K562 (cell line): ENCODE data around the gene KRT5. TPM values are rescaled to one million over a fixed set of nuclear protein-coding genes. Genes with fewer than 3 reads are reported as not detected.
A peak's percentile ranks its signal among the peaks of the same experiment; 100 is the strongest.

Source experiments
- ATAC-seq: fragments of 200-7000 bp; cut with Tn5 transposase; 3 replicates; pipeline ENCODE4 v1.9.1; 2020; ENCODE audit warnings: moderate library complexity
- BruUV-seq: library from RNA; stranded (reverse); fragments of 400-500 nt; replicated peaks from 2 replicates; lab custom pipeline; 2021; lab: Mats Ljungman, UMichigan
- CTCF ChIA-PET: fragments of 300-600 bp; formaldehyde crosslinking; extraction: SDS; loops from one replicate; lab custom pipeline; 2021; ENCODE audit warnings: low intra/inter-chr PET ratio; lab: Yijun Ruan, JAX
- POLR2A ChIA-PET: fragments of 300-600, 350-650 bp; sonication (Branson Sonifier 250); formaldehyde crosslinking; extraction: SDS; loops from one replicate; lab custom pipeline; 2021; ENCODE audit warnings: antibody characterized with exemption, inconsistent platforms; lab: Yijun Ruan, JAX
- DNase-seq, 4 experiments: peaks; one replicate each; pipeline versions ENCODE4 v3.0.0 to v3.0.0-alpha.2; 2011 to 2018; ENCODE audit warnings: low spot score in 3 of 4, mixed read lengths in 3 of 4; ENCODE audit errors: extremely low read depth in 1 of 4
- FAIRE-seq: peaks from 2 replicates; lab custom pipeline; 2011; peaks lifted over from hg19 to GRCh38; lab: Jason Lieb, UNC
- H2AFZ ChIP-seq: 2 replicates; pipeline ENCODE4 v1.6.0; 2011; ENCODE audit warnings: low read depth, low read length, control low read depth, inconsistent platforms
- H3K27ac ChIP-seq: fragments of 200-600 bp; 3 replicates; pipeline ENCODE4 v1.8.0; 2011; ENCODE audit warnings: low read depth, mild to moderate bottlenecking, control low read depth, inconsistent platforms, low read length, moderate library complexity, mixed read lengths; ENCODE audit errors: extremely low read depth
- H3K27me3 ChIP-seq, 2 experiments: fragments of 300-600 bp in 1 of 2; 2 replicates in 1 of 2; 3 replicates in 1 of 2; pipeline versions ENCODE4 v1.6.0 to v1.8.0; 2011; ENCODE audit warnings: inconsistent platforms in 2 of 2, low read length in 2 of 2, mild to moderate bottlenecking in 1 of 2, mixed read lengths in 1 of 2, moderate library complexity in 1 of 2; ENCODE audit not compliant: control insufficient read depth in 2 of 2, insufficient read depth in 2 of 2
- H3K36me3 ChIP-seq: fragments of 300-600 bp; 3 replicates; pipeline ENCODE4 v1.8.0; 2011; ENCODE audit warnings: mild to moderate bottlenecking, low read length, inconsistent platforms; ENCODE audit not compliant: control insufficient read depth, insufficient read depth
- H3K4me1 ChIP-seq, 2 experiments: fragments of 200-600 bp in 1 of 2; replicated peaks in 1 of 2; 2 replicates in 1 of 2; 3 replicates in 1 of 2; pipeline versions ENCODE4 v1.5.1 to v1.8.0; 2011; ENCODE audit warnings: inconsistent platforms in 2 of 2, low read length in 2 of 2, mild to moderate bottlenecking in 1 of 2, mixed read lengths in 1 of 2, moderate library complexity in 1 of 2; ENCODE audit not compliant: control insufficient read depth in 2 of 2, insufficient read depth in 2 of 2
- H3K4me2 ChIP-seq: 2 replicates; pipeline ENCODE4 v1.6.1; 2011; ENCODE audit warnings: low read length, control low read depth, inconsistent platforms, mixed read lengths; ENCODE audit not compliant: insufficient read depth
- H3K4me3 ChIP-seq: fragments of 200-600 bp; sonication (generic), shearing (Covaris generic); 2 replicates; pipeline ENCODE4 v1.5.1; 2016; ENCODE audit warnings: control low read depth, inconsistent platforms
- H3K79me2 ChIP-seq: fragments of 200-600 bp; 3 replicates; pipeline ENCODE4 v1.8.0; 2011; ENCODE audit warnings: low read length, inconsistent platforms; ENCODE audit not compliant: control insufficient read depth, insufficient read depth
- H3K9ac ChIP-seq, 2 experiments: 2 replicates each; pipeline versions ENCODE4 v1.6.0 to v1.6.1; 2011; ENCODE audit warnings: low read depth in 2 of 2, low read length in 2 of 2, control low read depth in 1 of 2, inconsistent platforms in 1 of 2, mild to moderate bottlenecking in 1 of 2, mixed read lengths in 1 of 2; ENCODE audit not compliant: insufficient read depth in 1 of 2
- H3K9me1 ChIP-seq: one replicate; pipeline ENCODE4 v1.6.0; 2011; ENCODE audit warnings: inconsistent platforms, mild to moderate bottlenecking, low read length, moderate library complexity; ENCODE audit not compliant: control insufficient read depth, insufficient read depth
- H3K9me3 ChIP-seq: replicated peaks from 2 replicates; pipeline ENCODE4 v1.5.1; 2011; ENCODE audit warnings: low read depth, low read length, inconsistent platforms; ENCODE audit not compliant: control insufficient read depth, insufficient read depth
- H4K20me1 ChIP-seq: replicated peaks from 2 replicates; pipeline ENCODE4 v1.6.1; 2011; ENCODE audit warnings: low read length, inconsistent platforms, mixed read lengths; ENCODE audit not compliant: control insufficient read depth, insufficient read depth
- CBFB ChIP-seq: sonication (generic); formaldehyde crosslinking; IDR thresholded peaks from 2 replicates; pipeline ENCODE4 v1.4.0; 2020; ENCODE audit warnings: mild to moderate bottlenecking, missing genetic modification reagents
- DDX20 ChIP-seq: fragments of 450-650 bp; IDR thresholded peaks from 2 replicates; pipeline ENCODE4 v1.6.1; 2016; ENCODE audit warnings: missing genetic modification characterization, low read depth, mild to moderate bottlenecking, missing compliant biosample characterization, moderate library complexity
- HNRNPK ChIP-seq: fragments of 200-400 bp; formaldehyde crosslinking; IDR thresholded peaks from one replicate; pipeline ENCODE4 v1.6.1; 2018; ENCODE audit warnings: mild to moderate bottlenecking, low read depth, low read length; ENCODE audit not compliant: poor library complexity, severe bottlenecking
- NELFE ChIP-seq: IDR thresholded peaks from 2 replicates; pipeline ENCODE4 v1.6.1; 2011; ENCODE audit warnings: mild to moderate bottlenecking; ENCODE audit not compliant: insufficient read depth, insufficient read length
- RAD21 ChIP-seq, 2 experiments: fragments of 250-450 bp in 1 of 2; fragments of 450-650 bp in 1 of 2; sonication (Bioruptor Pico) in 1 of 2; formaldehyde crosslinking in 1 of 2; IDR thresholded peaks in 1 of 2; conservative IDR thresholded peaks in 1 of 2; 2 replicates each; pipeline versions ENCODE4 v1.4.0 to v1.8.0; 2020 to 2022; ENCODE audit warnings: mild to moderate bottlenecking in 2 of 2, moderate library complexity in 1 of 2
- SRSF1 ChIP-seq: fragments of 200-400 bp; formaldehyde crosslinking; IDR thresholded peaks from 2 replicates; pipeline ENCODE4 v1.6.1; 2017; ENCODE audit warnings: mild to moderate bottlenecking, low read depth, low read length, moderate library complexity
- TOE1 ChIP-seq, 2 experiments: fragments of 450-650 bp in 1 of 2; sonication (generic) in 1 of 2; formaldehyde crosslinking in 1 of 2; IDR thresholded peaks; 2 replicates each; pipeline versions ENCODE4 v1.7.1 to v1.8.0; 2016 to 2022; ENCODE audit warnings: borderline replicate concordance in 2 of 2, mild to moderate bottlenecking in 2 of 2, antibody characterized with exemption in 1 of 2, inconsistent platforms in 1 of 2, low read depth in 1 of 2, missing genetic modification reagents in 1 of 2, moderate library complexity in 1 of 2
- ZNF143 ChIP-seq: sonication (generic); formaldehyde crosslinking; IDR thresholded peaks from 2 replicates; pipeline ENCODE4 v1.9.0; 2022; ENCODE audit warnings: mild to moderate bottlenecking, missing genetic modification reagents
- ZNF778 ChIP-seq: fragments of 450-650 bp; formaldehyde crosslinking; IDR thresholded peaks from 2 replicates; pipeline ENCODE4 v1.4.0; 2020; ENCODE audit warnings: mild to moderate bottlenecking, moderate library complexity
- in situ Hi-C: fragments of 300-500 bp; cut with MboI; formaldehyde crosslinking; loops from 4 replicates; pipeline ENCODE4 v1.15.0; 2018; ENCODE audit warnings: inconsistent platforms, mixed read lengths
- intact Hi-C: fragments of 100-400 bp; cut with micrococcal nuclease; formaldehyde crosslinking; loops from 2 replicates; pipeline ENCODE4 v1.14.2; 2022
- polyA plus RNA-seq, 8 experiments: library from polyadenylated mRNA; depleted of rRNA in 4 of 8; stranded (reverse) in 5 of 8; unstranded in 3 of 8; fragments of >200 nt; fragmentation: Nextera tagmentation in 2 of 8; fragmentation: Illumina TruSeq in 1 of 8; extraction: Ambion mirVana in 2 of 8; extraction: Trizol in 1 of 8; gene quantifications; 2 replicates each; pipeline versions ENCODE4 v1.2.1 to v1.2.3, GENCODE V29; 2011 to 2014; ENCODE audit warnings: inconsistent platforms in 1 of 8, missing spikeins in 1 of 8
- total RNA-seq, 7 experiments: library from RNA; depleted of rRNA in 6 of 7; stranded (reverse); fragments of >200 nt in 6 of 7; fragmentation: Illumina TruSeq in 2 of 7; extraction: Trizol in 2 of 7; gene quantifications; 2 replicates each; pipeline versions ENCODE4 v1.2.1 to v1.2.3, GENCODE V29; 2011 to 2021; ENCODE audit warnings: low replicate concordance in 1 of 7
- TF ChIP-seq, protein P1 (sequence below), 2 experiments: IDR thresholded peaks; 2 replicates each; pipeline ENCODE4 v1.6.1; 2011; ENCODE audit warnings: borderline replicate concordance in 1 of 2, control low read depth in 1 of 2, low read depth in 1 of 2, low read length in 1 of 2, mild to moderate bottlenecking in 1 of 2, mixed read lengths in 1 of 2, moderate library complexity in 1 of 2; ENCODE audit not compliant: insufficient read depth in 1 of 2, insufficient read length in 1 of 2, poor library complexity in 1 of 2, severe bottlenecking in 1 of 2; ENCODE audit errors: extremely low read depth in 1 of 2
- TF ChIP-seq, protein P2 (sequence below), 3 experiments: IDR thresholded peaks in 2 of 3; conservative IDR thresholded peaks in 1 of 3; 2 replicates each; pipeline ENCODE4 v1.5.1; 2011 to 2012; ENCODE audit warnings: low read length in 3 of 3, mild to moderate bottlenecking in 3 of 3, control low read depth in 2 of 3, improper control_type of control experiment in 1 of 3, inconsistent platforms in 1 of 3, low read depth in 1 of 3, mixed read lengths in 1 of 3, moderate library complexity in 1 of 3; ENCODE audit not compliant: insufficient read depth in 2 of 3

The KRT5 gene
- total and polyA plus RNA-seq, 9 of the 15 experiments (the other 6 are each of a cell fraction or from before 2014, with no cell fraction given) = 0.32 TPM; not detected in 8

DNA sequence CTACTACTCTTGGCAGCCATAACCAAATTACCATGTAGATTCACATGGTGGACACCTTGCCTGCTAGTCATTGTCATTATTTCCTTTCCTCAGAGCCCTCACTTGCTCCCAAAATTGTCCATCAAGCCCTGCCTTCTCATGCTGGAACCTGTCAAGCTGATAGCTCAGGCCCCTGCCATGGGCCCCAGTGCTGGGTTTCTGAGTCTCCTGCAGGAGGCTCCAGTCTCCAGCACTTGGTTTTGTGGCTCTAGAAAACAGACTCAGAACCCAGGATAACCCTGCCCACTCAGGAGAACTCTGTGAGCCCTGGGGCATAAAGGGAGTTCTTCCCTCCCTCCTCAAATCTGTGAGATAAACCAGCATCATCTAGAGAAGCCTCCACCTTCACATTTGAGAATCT lies 22.0 kb upstream of the KRT5 start:
- no peak for FAIRE-seq
- peaks cover 3 to 27% of the 10 kb centered on the region in 2 experiments; a peak in 2 of 5 replicates for H3K27me3 ChIP-seq
- H3K79me2 ChIP-seq = no peaks in the 10 kb centered on the region
- H3K9me3 ChIP-seq = no peaks in the 10 kb centered on the region
- no peaks in the 10 kb centered on the region for H3K4me1 ChIP-seq
- intact Hi-C loops (no loop called here), in situ Hi-C loops (no loop called here)
- no peak overlapping the region for H3K27ac ChIP-seq
- no peak for ATAC-seq
- no peaks in the 10 kb centered on the region for H3K36me3 ChIP-seq
- no peak overlapping the region for H3K4me2 ChIP-seq
- H3K4me3 ChIP-seq = no peak overlapping the region
- H3K9me1 ChIP-seq = no peaks in the 10 kb centered on the region
- no TSS peak for BruUV-seq
- no peak for TF ChIP-seq CBFB (CRISPR knock-in tag)
- no peak for TF ChIP-seq DDX20 (tag)
- TF ChIP-seq NELFE = no peak
- no peak for TF ChIP-seq SRSF1
- no peak for TF ChIP-seq TOE1 (IDR thresholded peaks at IDR 0.05; ENCODE audit: borderline replicate concordance)
- TF ChIP-seq TOE1 (CRISPR knock-in tag; IDR thresholded peaks at IDR 0.05; ENCODE audit: borderline replicate concordance, low read depth) = no peak
- TF ChIP-seq, protein P1, sequence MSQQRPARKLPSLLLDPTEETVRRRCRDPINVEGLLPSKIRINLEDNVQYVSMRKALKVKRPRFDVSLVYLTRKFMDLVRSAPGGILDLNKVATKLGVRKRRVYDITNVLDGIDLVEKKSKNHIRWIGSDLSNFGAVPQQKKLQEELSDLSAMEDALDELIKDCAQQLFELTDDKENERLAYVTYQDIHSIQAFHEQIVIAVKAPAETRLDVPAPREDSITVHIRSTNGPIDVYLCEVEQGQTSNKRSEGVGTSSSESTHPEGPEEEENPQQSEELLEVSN (IDR thresholded peaks at IDR 0.05; ENCODE audit: borderline replicate concordance in 1 of 2, extremely low read depth in 1 of 2, insufficient read depth in 1 of 2, insufficient read length in 1 of 2, low read depth in 1 of 2, low read length in 1 of 2, poor library complexity in 1 of 2, severe bottlenecking in 1 of 2) = no peak
- no peak for TF ChIP-seq ZNF778 (CRISPR knock-in tag)
- no peak for TF ChIP-seq ZNF143 (CRISPR knock-in tag)
- 0 out of 4 replicates have a peak, but pooled peaks of 1 of the 2 experiments have one; percentile 23 for TF ChIP-seq RAD21 (CRISPR knock-in tag; conservative IDR thresholded peaks at IDR 0.05 in 1 of 2, IDR thresholded peaks at IDR 0.05 in 1 of 2)
- TF ChIP-seq, protein P2, sequence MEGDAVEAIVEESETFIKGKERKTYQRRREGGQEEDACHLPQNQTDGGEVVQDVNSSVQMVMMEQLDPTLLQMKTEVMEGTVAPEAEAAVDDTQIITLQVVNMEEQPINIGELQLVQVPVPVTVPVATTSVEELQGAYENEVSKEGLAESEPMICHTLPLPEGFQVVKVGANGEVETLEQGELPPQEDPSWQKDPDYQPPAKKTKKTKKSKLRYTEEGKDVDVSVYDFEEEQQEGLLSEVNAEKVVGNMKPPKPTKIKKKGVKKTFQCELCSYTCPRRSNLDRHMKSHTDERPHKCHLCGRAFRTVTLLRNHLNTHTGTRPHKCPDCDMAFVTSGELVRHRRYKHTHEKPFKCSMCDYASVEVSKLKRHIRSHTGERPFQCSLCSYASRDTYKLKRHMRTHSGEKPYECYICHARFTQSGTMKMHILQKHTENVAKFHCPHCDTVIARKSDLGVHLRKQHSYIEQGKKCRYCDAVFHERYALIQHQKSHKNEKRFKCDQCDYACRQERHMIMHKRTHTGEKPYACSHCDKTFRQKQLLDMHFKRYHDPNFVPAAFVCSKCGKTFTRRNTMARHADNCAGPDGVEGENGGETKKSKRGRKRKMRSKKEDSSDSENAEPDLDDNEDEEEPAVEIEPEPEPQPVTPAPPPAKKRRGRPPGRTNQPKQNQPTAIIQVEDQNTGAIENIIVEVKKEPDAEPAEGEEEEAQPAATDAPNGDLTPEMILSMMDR (IDR thresholded peaks at IDR 0.05 in 2 of 3, conservative IDR thresholded peaks at IDR 0.05 in 1 of 3; ENCODE audit: insufficient read depth in 2 of 3, low read depth in 1 of 3, low read length in 3 of 3) = peak in 2 of 3 experiments; percentile 15 to 28; a peak in 3 of 6 replicates
- TF ChIP-seq HNRNPK = no peak
- ChIA-PET CTCF (no interaction called here), POLR2A (no interaction called here)
- DNase-seq = no peak
- H2AFZ ChIP-seq = no peak overlapping the region
- H3K9ac ChIP-seq = no peak overlapping the region
- peaks cover 2% of the 10 kb centered on the region; the same call in 1 of the 2 replicates for H4K20me1 ChIP-seq
